H54 (cell line): ENCODE results near the gene DHX58.

Experiments used
- DNase-seq: peaks from one replicate; pipeline ENCODE4 v3.0.0; 2011; ENCODE audit warnings: low spot score, mixed read lengths; ENCODE audit not compliant: insufficient read length
- FAIRE-seq: peaks from 3 replicates; lab custom pipeline; 2011; peaks lifted over from hg19 to GRCh38; lab: Jason Lieb, UNC
- POLR2A ChIP-seq: IDR thresholded peaks from 2 replicates; pipeline ENCODE4 v1.6.1; 2011; ENCODE audit warnings: low read depth, mild to moderate bottlenecking, low read length

Gene DHX58

DNA sequence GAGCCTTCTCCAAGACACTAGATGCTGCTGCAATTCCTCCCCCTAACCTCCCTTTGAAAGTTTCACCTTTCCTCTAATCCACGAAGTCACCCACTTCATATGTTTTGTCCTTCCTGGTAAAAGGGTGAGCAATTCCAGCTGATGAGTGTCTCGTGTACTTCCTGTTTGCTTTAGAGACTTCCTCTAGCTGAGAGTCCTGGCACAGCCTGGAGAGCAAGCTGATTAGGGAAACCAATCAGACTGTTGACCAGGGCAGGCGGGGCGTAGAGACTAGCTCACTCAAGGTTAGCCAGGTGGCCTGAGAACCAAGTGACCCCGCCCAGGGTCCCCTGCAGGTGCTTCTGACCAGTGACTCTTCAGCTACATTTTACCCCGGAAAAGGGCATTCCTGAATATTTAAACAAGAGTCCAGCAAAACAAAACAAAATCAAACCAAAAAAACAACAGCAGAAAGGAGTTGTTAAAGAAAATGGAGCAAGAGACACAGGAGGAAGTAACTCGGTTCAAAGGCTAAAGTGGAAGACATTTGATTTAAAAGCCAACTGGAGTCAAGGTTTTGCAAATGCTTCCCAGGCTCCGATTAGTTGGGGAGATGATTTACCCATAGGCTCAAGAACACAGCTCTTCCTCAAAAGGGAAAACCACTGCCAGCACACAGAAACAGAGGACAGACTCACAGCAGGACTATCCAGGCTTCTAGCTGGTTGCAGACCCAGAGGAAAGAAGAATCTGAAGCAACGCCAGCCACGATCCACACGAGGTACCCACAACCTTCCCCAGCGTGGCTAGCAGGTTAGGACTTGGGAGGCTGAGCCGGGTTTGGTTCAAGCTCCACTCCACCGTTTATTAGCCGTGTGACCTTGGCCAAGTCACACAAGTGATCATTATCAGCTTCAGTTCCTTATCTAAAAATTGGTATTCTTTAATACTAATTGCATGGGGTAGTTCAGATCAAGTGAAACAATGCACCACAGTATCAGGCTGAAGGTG is 23.4 kb upstream of the DHX58 start:
- TF ChIP-seq POLR2A: no peak
- no peak for FAIRE-seq
- DNase-seq: peak; percentile 79

DNA sequence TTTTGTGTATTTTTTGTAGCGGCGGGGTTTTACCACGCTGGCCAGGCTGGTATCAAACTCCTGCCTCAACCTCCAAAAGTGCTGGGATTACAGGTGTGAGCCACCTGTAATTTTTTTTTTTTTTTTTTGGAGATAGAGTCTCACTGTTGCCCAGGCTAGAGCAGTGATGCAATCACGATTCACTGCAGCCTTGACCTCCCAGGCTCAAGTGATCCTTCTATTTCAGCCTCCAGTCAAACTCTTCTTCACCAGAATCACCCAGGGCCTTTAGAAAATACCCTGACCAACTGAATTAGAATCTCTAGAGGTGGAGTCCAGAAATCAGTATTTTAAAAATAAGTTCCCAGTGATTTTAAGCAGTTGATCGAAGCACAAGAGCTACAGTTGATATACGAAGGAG is 22.6 kb upstream of the DHX58 start:
- FAIRE-seq (no peak), DNase-seq (no peak)
- no peak for TF ChIP-seq POLR2A

DNA sequence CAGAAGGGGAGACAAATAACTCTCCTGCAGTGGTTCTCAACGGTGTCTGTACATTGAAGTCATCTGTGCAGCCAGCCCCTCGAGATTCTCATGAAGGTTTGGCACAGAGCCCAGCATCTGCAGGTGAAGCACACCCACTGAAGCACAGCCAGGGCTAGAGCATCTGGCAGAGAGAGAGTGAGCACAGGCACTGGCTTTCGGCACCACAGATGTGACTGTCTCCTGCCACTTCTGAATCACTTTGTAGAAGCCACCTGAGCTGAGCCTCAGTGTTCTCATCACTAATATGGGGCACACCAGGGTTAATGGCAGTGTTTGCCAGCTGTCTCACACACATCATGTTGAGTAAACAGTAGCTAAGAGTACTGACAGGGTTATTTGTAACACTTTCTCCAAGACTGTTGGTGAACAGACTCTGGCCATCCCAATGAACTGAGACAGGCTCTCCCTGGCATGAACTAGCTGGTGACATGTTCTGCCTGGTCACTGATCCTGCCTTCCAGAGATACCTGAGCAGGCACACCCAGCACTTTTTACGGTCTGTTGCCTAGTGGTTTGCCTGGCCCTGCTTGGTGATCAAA is 21.0 kb upstream of the DHX58 start:
- FAIRE-seq (no peak), DNase-seq (no peak)
- TF ChIP-seq POLR2A: no peak

DNA sequence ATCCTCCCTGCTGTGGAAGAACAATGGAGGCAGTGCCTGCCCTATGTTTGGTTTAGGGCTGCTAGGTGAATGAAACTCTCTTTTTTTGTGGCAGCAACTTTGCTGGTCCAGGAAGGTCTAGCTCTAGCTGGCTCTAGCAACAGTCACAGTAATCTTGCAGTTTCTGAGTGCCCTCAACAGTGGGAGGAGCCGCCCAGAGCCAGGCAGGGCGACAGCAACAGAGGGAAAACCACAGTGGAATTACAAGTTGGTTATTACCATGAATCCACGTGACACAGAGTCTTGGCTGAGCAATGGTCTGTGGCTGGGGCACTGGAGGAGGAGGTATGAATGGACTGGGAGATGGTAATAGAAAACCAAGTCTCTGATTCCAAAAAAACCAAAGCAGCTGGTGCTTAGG is 20.4 kb upstream of the DHX58 start:
- DNase-seq (peak; percentile 88), FAIRE-seq (no peak)
- no peak for TF ChIP-seq POLR2A

- DNase-seq: no peak
- TF ChIP-seq POLR2A: no peak
- no peak for FAIRE-seq
Measured at GRCh38 chr17:42131981-42132432, 19.5 kb upstream of the DHX58 start.

DNA sequence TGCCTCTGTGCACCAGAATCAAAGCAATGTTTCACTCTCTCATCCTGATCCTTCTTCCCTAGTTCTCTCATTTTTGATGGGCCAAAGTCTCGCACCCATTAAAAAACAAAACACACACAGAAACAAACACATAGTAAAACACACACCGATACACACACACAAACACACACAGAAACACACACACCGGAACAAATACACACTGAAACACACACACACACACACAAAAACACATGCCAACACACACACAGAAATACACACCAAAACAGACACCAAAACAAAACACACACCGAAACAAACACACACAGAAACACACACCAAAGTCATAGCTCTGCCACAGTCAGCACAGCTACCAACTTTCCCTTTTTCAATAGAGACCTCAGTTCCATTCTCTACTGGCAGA is 18.7 kb upstream of the DHX58 start:
- FAIRE-seq: no peak
- no peak for DNase-seq
- no peak for TF ChIP-seq POLR2A

DNA sequence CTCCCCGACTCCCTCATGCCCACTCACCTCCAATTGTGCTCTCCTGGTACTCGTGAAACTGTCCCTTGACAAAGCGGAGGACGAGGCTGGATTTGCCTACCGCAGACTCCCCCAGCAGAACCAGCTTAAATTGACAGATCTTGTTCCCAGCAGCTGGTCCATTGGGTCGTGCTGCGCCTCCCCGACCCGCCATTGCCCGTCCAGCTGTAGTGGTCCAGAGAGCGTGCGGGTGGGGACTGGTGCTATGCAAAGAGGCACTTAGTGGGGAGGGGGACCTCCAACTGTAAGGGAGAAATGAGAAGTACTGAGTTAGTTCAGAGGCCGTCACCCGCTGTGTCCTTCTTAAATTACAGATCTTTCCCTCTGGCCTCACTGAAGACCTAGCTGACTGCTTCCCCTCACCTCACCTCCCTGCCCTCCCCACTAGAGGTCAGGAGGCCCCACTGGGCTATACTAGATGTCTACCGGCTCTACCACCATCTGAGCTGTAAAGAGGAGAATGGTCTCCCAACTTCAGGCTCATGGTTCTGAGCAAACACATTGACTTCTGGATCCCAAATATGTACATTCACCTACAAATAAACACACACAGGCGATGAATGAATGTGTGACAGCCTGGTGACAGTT is 17.9 kb upstream of the DHX58 start:
- TF ChIP-seq POLR2A: no peak
- no peak for DNase-seq
- no peak for FAIRE-seq

GRCh38 chr17:42129109-42129837 is 16.8 kb upstream of the DHX58 start:
- no peak for TF ChIP-seq POLR2A
- no peak for FAIRE-seq
- no peak for DNase-seq

DNA sequence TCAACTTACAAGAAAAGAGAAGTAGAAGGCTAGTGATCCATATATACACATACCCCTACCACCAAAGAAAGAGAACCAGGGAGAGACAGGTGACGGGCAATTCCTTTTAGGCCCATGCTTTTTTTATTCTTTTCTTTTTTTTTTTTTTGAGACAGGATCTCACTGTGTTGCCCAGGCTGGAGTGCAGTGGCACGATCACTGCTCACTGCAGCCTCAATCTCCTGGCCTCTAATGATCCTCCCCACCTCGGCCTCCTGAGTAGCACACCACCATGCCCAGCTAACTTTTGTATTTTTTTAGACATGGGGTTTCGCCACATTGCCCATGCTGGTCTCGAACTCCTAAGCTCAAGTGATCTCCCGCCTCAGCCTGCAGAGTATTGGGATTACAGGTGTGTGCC is 14.9 kb upstream of the DHX58 start:
- DNase-seq (no peak), FAIRE-seq (no peak)

GRCh38 chr17:42126836-42127235 is 14.3 kb upstream of the DHX58 start:
- no peak for FAIRE-seq
- no peak for DNase-seq
- TF ChIP-seq POLR2A: no peak

More for the DNA sequence above, 14.9 kb upstream of the DHX58 start:
- no peak for TF ChIP-seq POLR2A

GRCh38 chr17:42125565-42125964 is 13.1 kb upstream of the DHX58 start:
- no peak for TF ChIP-seq POLR2A
- DNase-seq: no peak
- FAIRE-seq: no peak

- DNase-seq (no peak), FAIRE-seq (no peak)
- no peak for TF ChIP-seq POLR2A
Measured at GRCh38 chr17:42124256-42124655, 11.7 kb upstream of the DHX58 start.
